IPS DF 6.9 (cell line): ENCODE measurements around the gene CXCR6.

ENCODE experiments used
- DNase-seq: peaks from one replicate; pipeline ENCODE4 v3.0.0-alpha.2; 2013; ENCODE audit warnings: low read depth, low spot score
- H3K27ac ChIP-seq: one replicate; pipeline ENCODE4 v1.5.1; 2013; ENCODE audit warnings: low read length, control low read depth
- H3K27me3 ChIP-seq: 2 replicates; pipeline ENCODE4 v1.6.1; 2013; ENCODE audit warnings: mild to moderate bottlenecking, low read length; ENCODE audit not compliant: control insufficient read depth, insufficient read depth
- H3K36me3 ChIP-seq: 2 replicates; pipeline ENCODE4 v1.6.1; 2013; ENCODE audit warnings: low read length; ENCODE audit not compliant: control insufficient read depth, insufficient read depth
- H3K4me1 ChIP-seq: 2 replicates; pipeline ENCODE4 v1.6.1; 2013; ENCODE audit warnings: low read length; ENCODE audit not compliant: control insufficient read depth, insufficient read depth
- H3K4me3 ChIP-seq: 2 replicates; pipeline ENCODE4 v1.5.1; 2013; ENCODE audit warnings: mild to moderate bottlenecking, low read length
- H3K9me3 ChIP-seq: 2 replicates; pipeline ENCODE4 v1.6.1; 2013; ENCODE audit warnings: low read length, inconsistent platforms; ENCODE audit not compliant: control insufficient read depth, insufficient read depth
- WGBS: extraction: QIAGEN DNeasy Blood & Tissue Kit; methylation state at CpG from one replicate; pipeline ENCODE4 v1.1.7; 2013; ENCODE audit warnings: mixed read lengths, missing lambda C conversion rate; ENCODE audit not compliant: insufficient read length, insufficient coverage; 5-methylcytosine and 5-hydroxymethylcytosine counted together

The CXCR6 gene

DNA sequence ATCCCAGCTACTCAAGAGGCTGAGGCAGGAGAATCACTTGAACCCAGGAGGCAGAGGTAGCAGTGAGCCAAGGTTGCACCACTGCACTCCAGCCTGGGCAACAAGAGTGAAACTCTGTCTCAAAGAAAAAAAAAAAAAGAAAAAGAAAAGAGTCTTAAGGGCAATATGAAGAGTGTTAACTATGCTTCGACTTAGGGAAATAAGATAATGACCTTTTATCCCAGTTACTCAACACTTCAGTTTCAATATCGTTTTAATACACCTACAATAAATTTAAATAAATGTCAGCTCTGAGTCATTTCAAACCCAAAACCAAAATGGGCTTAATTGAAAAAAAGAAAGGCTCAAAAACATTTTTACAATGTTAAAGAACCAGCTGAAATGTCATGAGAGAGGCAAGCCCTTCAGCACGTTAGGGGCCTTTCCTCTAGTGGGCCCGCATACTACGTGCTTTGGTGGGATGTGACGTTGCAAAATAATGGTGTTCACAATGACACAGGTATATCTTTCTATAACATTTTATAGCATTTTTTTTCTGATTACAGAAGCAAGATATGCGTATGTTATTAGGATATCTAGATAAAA lies 37.1 kb downstream of the CXCR6 start:
- Histone ChIP-seq H3K9me3 (no peaks in the 10 kb centered on the region), H3K4me1 (no peaks in the 10 kb centered on the region), H3K27me3 (no peaks in the 10 kb centered on the region), H3K27ac (no peak overlapping the region), H3K36me3 (peaks cover 27% of the 10 kb centered on the region), H3K4me3 (no peak overlapping the region)
- WGBS: 100% methylated on average over 1 of the region's 7 CpGs
- DNase-seq: no peak

DNA sequence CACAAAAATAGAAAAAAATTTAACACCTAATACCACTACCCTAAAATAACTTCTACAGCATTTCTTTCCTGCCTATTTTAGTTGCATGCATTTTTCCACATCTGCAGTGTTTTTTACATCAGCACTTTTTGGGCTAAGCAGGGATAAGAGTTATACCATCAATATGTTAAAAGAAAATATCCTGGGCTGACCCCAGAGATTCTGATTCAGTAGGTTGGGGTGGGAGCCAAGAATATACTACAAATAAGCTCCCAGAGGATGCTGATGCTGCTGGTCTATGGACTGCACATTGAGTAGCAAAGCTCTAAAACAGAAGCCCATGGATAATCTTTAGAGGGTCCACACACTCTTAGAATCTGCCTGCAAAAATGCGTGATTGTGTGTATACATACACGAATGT lies 37.6 kb downstream of the CXCR6 start:
- DNase-seq: no peak
- Histone ChIP-seq H3K9me3 (no peaks in the 10 kb centered on the region), H3K4me1 (no peaks in the 10 kb centered on the region), H3K27ac (no peak overlapping the region), H3K4me3 (no peak overlapping the region), H3K36me3 (peaks cover 27% of the 10 kb centered on the region), H3K27me3 (no peaks in the 10 kb centered on the region)
- WGBS: no CpG with 5 or more reads among the region's 2 CpGs

DNA sequence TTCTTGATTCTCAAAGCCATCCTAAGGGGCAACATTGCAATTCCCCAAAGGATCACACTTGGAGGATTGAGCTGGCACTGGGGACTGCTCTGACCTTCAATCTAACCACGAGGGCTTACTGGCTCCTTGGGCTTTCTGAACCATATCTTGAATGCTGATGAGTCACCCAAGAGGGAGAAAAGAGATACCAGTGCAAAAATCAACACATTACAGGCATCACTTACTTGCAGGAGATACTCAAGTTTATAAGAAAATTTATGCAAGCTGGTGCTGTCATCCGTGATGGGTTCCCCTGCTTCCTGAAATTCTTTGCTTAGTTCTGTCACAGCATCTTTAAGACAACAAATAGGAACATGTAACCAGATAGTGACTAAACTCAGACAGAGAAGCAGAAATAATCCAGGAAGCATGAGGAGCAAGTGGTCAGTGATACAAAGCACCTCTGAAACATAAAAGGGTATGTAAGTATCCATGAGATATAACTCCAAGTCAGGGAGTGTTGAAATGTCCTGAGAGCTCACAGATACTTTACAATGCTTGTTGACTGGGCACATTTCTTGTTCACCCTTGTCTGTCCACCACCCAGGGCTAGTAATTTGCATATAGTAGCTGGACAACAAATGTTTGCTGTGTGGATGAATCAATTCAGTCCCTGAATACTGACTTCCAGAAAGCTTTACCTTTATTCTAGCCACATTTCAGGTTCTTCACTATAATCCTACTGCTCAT lies 38.2 kb downstream of the CXCR6 start:
- WGBS: no CpG with 5 or more reads among the region's 2 CpGs
- H3K27me3 ChIP-seq: no peaks in the 10 kb centered on the region
- H3K27ac ChIP-seq: no peak overlapping the region
- no peak overlapping the region for H3K4me3 ChIP-seq
- H3K4me1 ChIP-seq: no peaks in the 10 kb centered on the region
- no peaks in the 10 kb centered on the region for H3K9me3 ChIP-seq
- no peak for DNase-seq
- H3K36me3 ChIP-seq: peaks cover 27% of the 10 kb centered on the region

DNA sequence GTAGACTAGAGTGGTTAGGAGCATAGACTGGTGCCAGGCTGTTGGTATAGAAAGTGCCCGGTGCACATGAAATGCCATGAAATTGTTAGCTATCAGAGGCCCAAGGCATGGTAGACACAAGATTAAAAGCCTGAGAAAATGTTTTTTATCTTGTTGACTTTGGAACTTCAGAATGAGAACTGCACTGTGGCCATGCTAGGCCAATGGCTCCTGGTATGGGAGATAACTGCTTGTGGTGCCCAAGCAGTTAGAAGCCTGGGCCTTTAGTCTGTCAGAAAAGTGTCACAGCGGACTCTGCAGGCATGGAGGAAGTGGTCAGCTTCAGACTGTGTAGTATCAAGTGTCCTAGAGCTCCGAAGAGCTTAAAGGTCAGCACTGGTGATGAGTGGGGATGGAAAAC lies 40.5 kb downstream of the CXCR6 start:
- Histone ChIP-seq H3K36me3 (peaks cover 19% of the 10 kb centered on the region), H3K27ac (no peak overlapping the region), H3K4me1 (0 out of 2 replicates have a peak, but pooled peaks cover 3% of the 10 kb centered on the region), H3K4me3 (no peak overlapping the region), H3K9me3 (no peaks in the 10 kb centered on the region), H3K27me3 (no peaks in the 10 kb centered on the region)
- no peak for DNase-seq
- WGBS: no CpG with 5 or more reads among the region's 3 CpGs

DNA sequence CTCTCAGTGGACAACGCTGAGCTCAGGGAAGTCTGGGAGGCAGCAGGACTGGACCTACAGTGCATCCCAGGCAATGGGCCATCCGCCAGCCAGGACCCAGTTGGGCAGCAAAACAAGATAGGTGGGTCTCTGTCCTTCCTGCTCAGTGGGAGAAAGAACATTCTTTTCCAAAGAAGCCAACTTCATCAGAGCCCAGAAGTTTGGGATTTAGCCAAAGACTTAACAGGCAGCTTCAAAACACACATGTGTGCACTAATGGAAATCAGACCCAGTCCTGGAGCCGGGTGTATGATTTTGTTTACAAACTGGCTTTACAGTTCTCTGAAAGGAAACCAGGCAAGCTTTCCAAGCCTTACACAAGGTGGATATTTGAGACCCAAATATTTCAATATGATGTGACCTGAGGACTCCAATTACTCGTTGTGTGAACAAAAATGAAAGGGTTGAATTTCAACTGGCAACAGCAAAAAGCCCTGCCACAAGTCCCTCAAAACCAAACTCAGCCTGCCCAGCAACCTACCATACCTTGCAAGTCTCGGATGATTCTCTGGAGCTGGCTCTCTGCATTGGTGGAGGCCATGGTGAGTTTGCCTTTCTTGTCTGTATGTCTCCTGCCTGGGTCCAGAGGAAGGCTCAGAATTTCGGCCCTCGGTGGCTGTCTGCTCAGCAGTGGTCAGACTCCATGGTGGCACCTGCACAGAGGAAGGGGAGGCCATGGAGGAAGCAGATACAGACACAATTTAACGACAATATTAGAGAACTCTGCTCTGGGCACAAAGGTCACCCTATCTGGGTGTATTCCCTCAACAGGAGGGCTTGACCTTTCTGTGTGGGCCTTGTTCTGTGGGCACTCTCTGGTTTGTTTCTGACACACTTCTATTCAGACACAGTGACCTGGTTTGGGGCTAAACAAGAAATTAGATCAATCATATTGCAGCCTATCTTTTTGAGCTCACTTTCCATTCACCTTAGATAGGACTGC lies 41.4 kb downstream of the CXCR6 start:
- H3K4me1 ChIP-seq: 0 out of 2 replicates have a peak, but pooled peaks cover 3% of the 10 kb centered on the region
- H3K9me3 ChIP-seq: no peaks in the 10 kb centered on the region
- no CpG with 5 or more reads among the region's 8 CpGs for WGBS
- DNase-seq: no peak
- peaks cover 14% of the 10 kb centered on the region for H3K36me3 ChIP-seq
- no peaks in the 10 kb centered on the region for H3K27me3 ChIP-seq
- H3K27ac ChIP-seq: no peak overlapping the region
- no peak overlapping the region for H3K4me3 ChIP-seq

DNA sequence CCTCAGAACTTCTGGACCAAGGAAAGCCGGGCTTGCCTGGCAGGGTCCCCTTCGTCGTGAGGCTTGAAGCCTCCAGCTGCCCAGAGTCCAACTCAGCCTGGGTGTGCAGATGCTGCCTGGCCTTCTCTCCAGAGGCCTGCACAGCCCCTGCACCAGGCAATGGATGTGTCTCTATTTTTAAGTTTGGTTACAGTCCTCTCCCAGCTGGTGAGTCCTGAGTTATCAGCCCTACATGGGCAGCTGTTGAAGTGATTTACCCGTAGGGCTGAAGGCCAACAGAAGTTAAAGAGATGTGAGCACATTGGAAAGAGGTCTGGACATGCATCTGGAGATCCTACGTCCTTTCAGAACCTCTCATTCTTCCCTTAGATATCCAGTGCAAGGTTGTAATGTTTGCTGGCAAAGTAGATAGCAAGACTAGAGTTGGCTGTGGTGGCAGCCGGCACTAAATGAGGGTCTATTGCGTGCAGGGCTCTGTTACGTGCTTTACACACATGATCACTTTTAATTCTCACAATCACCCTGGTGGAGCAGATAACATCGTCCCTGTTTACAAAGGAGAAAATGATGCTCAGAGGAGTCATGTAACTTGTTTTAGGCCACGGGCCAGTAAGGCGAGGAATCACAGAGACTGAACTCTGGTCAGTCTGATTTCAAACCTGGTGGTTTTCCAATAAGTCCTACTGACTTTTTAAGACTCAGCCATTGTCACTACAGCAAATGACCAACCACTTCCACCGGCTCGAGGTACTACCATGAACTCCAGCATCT lies 42.5 kb downstream of the CXCR6 start:
- H3K4me1 ChIP-seq: 0 out of 2 replicates have a peak, but pooled peaks cover 3% of the 10 kb centered on the region
- no peaks in the 10 kb centered on the region for H3K27me3 ChIP-seq
- H3K4me3 ChIP-seq: no peak overlapping the region
- H3K9me3 ChIP-seq: no peaks in the 10 kb centered on the region
- no CpG with 5 or more reads among the region's 13 CpGs for WGBS
- DNase-seq: no peak
- H3K36me3 ChIP-seq: peaks cover 13% of the 10 kb centered on the region
- H3K27ac ChIP-seq: no peak overlapping the region

DNA sequence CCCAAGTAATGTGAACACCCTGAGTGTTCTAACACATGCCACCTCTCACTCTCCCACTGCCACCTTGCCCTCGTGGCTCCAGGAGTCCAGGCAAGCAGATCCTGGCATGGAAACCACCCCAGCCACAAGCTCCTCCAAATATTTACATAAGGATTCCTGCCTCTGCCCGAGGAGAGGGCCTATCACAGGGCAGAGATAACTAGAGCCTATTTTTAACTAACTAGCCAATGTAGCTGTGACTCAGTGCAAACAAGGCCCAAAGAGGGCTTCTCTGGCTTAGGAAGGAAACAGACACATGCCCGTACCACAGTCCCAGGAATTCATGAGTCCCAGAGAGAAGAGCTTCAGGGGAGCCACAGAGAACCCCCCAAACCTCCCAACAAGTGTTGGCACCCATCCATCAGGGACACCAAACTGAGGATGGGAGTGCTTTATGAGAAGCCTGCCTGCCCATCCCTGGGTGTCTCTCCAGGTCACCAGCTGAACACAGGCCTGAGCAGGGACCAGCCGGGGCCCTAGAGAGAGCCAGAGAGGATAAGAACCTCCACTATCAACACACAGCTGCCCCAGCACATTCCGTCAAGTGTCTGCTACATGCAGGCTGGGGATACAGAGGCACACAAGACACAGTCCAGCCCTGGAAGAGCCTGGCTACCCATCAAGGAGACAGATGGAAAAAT lies 43.2 kb downstream of the CXCR6 start:
- no peak for DNase-seq
- Histone ChIP-seq H3K27ac (no peak overlapping the region), H3K36me3 (peaks cover 13% of the 10 kb centered on the region)

DNA sequence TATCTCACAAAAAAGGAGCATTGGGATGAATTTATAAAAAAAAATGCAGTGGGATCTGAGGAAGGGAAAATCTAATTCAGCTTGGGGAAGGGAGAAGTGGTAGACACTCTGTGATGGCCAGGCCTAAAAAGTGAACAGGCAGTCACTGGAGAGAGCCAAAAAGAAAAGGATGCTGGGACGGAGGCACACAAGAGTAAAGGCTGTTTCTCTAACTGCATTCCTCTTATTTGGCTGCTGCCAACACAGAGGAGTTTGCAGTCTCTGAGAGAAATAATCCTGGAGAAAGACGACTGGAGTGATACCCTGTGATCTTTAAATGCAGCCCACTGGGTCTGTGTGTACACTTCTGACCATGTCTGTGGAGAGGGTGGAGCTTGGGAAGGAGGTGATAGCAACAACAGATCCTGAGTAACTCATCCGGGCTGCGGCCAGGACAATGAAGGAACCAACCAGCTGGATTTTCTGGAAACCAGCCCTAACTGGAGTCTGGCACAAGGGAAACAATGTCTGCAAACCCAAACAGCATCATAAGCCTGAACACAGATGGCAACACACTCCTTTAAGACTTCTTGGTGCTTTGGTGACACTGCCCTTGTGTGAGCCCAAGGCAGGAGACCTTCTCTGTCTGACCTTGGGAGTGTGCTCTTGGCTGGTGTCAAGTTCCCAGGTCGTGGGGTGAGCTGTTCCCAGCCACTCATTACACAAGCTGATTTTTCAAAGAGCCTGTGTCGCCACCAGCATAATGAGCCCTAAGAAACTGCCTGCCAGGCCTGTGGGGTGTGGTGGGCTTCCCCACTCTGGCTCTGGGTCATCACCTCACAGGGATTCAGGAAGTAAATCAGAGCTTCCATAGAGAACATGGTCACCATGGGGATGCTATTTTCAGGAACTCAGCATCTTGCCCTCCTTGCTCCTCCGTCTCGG lies 44.4 kb downstream of the CXCR6 start:
- H3K4me1 ChIP-seq: peaks cover 3% of the 10 kb centered on the region
- no peak for DNase-seq
- no peaks in the 10 kb centered on the region for H3K27me3 ChIP-seq
- no peaks in the 10 kb centered on the region for H3K9me3 ChIP-seq
- peaks cover 11% of the 10 kb centered on the region for H3K36me3 ChIP-seq
- WGBS: no CpG with 5 or more reads among the region's 8 CpGs
- no peak overlapping the region for H3K4me3 ChIP-seq
- H3K27ac ChIP-seq: no peak overlapping the region

More for the DNA sequence above, 43.2 kb downstream of the CXCR6 start:
- Histone ChIP-seq H3K27me3 (no peaks in the 10 kb centered on the region), H3K4me3 (no peak overlapping the region), H3K9me3 (no peaks in the 10 kb centered on the region), H3K4me1 (peaks cover 3% of the 10 kb centered on the region; the same call in 1 of the 2 replicates)
- WGBS: no CpG with 5 or more reads among the region's 5 CpGs

DNA sequence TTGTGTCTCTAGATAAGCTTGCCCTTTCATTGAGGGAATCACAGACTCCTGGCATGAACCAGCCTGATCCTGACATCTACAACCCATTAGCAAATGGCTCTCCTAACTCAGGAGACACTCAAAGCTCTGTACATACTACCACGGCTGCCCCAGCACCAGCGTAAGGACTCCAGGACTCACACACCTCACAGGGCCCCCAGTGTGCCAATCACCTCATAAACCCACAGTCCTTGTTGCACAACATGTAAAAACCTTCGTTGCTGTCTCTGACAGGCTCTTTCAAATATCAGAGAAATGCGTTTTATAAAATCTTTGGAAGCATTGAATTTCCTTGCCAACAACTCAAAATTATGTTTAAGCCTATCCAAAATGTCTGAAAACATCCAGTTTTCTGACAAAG lies 45.1 kb downstream of the CXCR6 start:
- Histone ChIP-seq H3K4me1 (peaks cover 3% of the 10 kb centered on the region), H3K4me3 (no peak overlapping the region), H3K27me3 (no peaks in the 10 kb centered on the region), H3K36me3 (peaks cover 7% of the 10 kb centered on the region), H3K9me3 (no peaks in the 10 kb centered on the region), H3K27ac (no peak overlapping the region)
- no peak for DNase-seq
- no CpG with 5 or more reads among the region's 4 CpGs for WGBS
